Measurements from ENCODE around the gene FHOD1.

DNA sequence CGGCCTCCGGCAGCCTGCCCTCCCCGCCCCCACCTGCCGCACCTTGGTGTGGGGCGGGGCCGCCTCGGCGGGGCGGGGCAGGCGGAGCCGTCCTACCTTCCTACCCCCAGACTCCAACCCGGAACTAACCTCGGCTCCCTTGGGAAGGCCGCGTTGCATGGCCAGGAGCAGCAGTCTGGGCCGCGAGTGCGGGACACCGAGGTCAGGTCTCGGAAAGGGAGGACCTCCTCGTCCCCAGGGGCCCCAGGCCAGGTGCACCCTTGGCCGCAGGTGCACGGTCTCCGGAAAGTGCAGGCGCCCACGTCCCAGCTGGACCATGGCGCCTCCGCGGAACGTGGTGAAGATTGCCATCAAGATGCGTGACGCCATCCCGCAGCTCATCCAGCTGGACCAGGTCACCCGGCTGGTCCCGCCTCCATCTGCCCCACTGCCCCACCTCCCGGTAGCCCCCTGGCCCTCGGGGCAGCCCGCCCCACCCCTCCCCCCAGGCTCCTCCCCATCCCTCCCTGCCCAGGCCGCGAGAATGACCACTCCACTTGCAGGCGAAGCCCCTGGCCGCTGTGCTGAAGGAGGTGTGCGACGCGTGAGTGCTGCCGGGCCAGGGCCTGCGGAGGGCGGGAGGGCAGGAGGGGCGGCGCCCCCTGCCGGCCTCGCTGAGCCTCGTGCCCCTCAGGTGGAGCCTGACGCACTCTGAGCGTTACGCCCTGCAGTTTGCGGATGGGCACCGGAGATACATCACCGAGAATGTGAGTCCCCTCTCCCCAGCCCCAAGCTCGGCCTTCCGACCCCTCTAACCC, 48.1 kb downstream of the FHOD1 start, which contains the start of gene ELMO3:
- TF ChIP-seq RFX5 (IDR thresholded peaks at IDR 0.05; ENCODE audit: low read depth, low read length) (no peak), ZFP36L2 (CRISPR knock-in tag; IDR thresholded peaks at IDR 0.05) (no peak), MYC (CRISPR knock-in tag; IDR thresholded peaks at IDR 0.05; ENCODE audit: borderline replicate concordance) (no peak), ZBTB21 (CRISPR knock-in tag; IDR thresholded peaks at IDR 0.05) (no peak)
- TF ChIP-seq, protein P1, sequence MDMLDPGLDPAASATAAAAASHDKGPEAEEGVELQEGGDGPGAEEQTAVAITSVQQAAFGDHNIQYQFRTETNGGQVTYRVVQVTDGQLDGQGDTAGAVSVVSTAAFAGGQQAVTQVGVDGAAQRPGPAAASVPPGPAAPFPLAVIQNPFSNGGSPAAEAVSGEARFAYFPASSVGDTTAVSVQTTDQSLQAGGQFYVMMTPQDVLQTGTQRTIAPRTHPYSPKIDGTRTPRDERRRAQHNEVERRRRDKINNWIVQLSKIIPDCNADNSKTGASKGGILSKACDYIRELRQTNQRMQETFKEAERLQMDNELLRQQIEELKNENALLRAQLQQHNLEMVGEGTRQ (IDR thresholded peaks at IDR 0.05; ENCODE audit: low read depth, low read length), result no peak
- TF ChIP-seq, protein P1 (CRISPR knock-in tag; IDR thresholded peaks at IDR 0.05; ENCODE audit: borderline replicate concordance), result no peak
- TF ChIP-seq, protein P2, sequence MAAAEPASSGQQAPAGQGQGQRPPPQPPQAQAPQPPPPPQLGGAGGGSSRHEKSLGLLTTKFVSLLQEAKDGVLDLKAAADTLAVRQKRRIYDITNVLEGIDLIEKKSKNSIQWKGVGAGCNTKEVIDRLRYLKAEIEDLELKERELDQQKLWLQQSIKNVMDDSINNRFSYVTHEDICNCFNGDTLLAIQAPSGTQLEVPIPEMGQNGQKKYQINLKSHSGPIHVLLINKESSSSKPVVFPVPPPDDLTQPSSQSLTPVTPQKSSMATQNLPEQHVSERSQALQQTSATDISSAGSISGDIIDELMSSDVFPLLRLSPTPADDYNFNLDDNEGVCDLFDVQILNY (CRISPR knock-in tag; conservative IDR thresholded peaks at IDR 0.05), result no peak
